GM12891 (cell line): ENCODE data around the gene MRFAP1.
A peak's percentile ranks its signal among the peaks of the same experiment; 100 is the strongest.

Experiments used
- DNase-seq: peaks from one replicate; pipeline ENCODE4 v3.0.0; 2011; ENCODE audit warnings: low spot score; ENCODE audit not compliant: insufficient read length
- FAIRE-seq: peaks from 2 replicates; lab custom pipeline; 2011; peaks lifted over from hg19 to GRCh38; lab: Jason Lieb, UNC
- PAX5 ChIP-seq: IDR thresholded peaks from 2 replicates; pipeline ENCODE4 v1.6.1; 2011; ENCODE audit warnings: low read length, moderate library complexity, mild to moderate bottlenecking; ENCODE audit not compliant: insufficient read depth, severe bottlenecking
- POLR2A ChIP-seq: IDR thresholded peaks from 2 replicates; pipeline ENCODE4 v1.6.1; 2011; ENCODE audit warnings: low read depth, low read length, control low read depth
- POLR2AphosphoS5 ChIP-seq: IDR thresholded peaks from 2 replicates; pipeline ENCODE4 v1.6.1; 2011; ENCODE audit warnings: low read depth, low read length, control low read depth
- POU2F2 ChIP-seq: IDR thresholded peaks from 2 replicates; pipeline ENCODE4 v1.6.1; 2011; ENCODE audit warnings: low read depth, mild to moderate bottlenecking, control low read depth, low read length, moderate library complexity
- SPI1 ChIP-seq: IDR thresholded peaks from 2 replicates; pipeline ENCODE4 v1.6.1; 2011; ENCODE audit warnings: low read depth, low read length, control low read depth
- TAF1 ChIP-seq: IDR thresholded peaks from 2 replicates; pipeline ENCODE4 v1.6.1; 2011; ENCODE audit warnings: low read depth, low read length, control low read depth

Gene MRFAP1

DNA sequence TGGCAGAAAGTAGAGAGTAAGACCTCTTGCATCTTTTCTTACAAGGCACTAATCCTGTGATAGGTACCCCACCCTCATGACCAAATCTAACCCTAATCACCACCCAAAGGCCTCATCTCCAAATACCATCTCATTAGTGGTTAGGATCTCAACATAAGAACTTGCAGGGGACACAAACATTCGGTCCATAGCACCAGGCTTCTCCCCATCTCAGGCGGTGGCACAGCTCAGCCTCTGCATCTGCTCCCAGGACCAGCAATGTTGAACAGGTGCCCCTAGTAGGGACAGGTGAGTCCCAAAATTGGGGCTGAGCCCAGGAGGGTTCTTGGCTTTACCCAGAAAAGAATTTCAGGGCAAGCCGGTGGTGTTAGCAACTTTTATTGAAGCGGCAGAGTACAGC is 8.4 kb upstream of the MRFAP1 start:
- TF ChIP-seq POLR2AphosphoS5 (no peak), SPI1 (no peak), POLR2A (no peak), TAF1 (no peak), PAX5 (no peak), POU2F2 (no peak)
- DNase-seq = no peak
- FAIRE-seq = no peak

DNA sequence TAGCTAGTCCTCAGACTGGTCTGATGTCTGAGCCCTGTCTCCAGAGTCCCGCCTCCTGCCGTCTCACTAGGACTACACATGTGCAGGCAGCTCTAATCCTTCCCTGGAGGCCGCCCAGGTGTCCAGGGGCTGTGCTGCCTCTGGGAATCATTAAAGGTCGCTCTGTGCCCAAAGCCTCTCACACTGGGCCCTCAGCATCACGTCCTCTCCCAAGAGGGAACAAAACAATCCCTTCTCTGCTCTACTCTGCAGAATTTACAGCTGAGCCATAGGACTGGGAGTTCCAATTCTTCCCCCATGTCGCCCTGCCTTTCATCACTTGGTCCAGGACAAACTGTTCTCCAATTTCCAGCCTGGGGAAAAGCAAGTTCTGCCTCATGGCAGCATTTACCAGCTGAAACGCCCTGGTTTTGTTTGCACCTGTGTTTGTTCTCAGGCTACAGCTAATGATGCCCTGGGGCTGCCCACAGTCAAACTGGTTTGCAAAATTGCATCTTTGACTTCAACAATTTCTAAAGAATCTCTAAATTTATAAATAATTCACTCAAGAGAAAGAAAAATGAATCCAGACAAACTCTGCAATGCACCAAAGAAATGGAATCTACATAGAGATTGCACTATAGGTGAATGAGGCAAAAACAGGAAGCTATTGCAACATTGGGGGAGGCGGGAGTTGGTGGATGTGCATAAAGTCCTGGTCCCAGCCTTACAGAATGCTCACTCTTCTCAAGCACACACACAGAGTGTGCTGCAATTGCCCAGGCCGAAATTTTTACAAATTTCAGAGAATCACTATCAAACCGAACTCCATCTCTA is 7.2 kb upstream of the MRFAP1 start:
- FAIRE-seq (no peak), DNase-seq (no peak)
- TF ChIP-seq PAX5 = no peak
- TF ChIP-seq TAF1 = no peak
- no peak for TF ChIP-seq SPI1
- no peak for TF ChIP-seq POLR2A
- TF ChIP-seq POU2F2 = no peak
- no peak for TF ChIP-seq POLR2AphosphoS5

DNA sequence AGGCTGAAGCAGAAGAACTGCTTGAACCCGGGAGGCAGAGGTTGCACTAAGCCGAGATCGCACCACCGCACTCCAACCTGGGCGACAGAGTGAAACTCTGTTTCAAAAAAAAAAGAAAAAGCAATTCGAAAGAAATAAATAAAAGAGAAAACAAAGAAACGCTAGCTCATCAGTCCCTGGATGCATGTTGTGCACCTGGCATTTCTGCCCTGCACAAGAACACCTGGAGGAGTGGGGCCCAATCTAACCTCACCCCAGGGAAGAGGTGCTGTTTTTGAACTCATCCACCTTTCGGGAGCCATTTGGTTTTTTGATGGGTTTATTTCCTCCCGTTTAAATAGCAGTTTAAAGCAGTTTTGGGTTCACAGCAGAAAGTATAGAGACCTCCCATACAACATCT is 5.7 kb upstream of the MRFAP1 start:
- no peak for FAIRE-seq
- TF ChIP-seq PAX5 (no peak), TAF1 (no peak), SPI1 (no peak), POU2F2 (no peak), POLR2A (no peak), POLR2AphosphoS5 (no peak)
- no peak for DNase-seq

DNA sequence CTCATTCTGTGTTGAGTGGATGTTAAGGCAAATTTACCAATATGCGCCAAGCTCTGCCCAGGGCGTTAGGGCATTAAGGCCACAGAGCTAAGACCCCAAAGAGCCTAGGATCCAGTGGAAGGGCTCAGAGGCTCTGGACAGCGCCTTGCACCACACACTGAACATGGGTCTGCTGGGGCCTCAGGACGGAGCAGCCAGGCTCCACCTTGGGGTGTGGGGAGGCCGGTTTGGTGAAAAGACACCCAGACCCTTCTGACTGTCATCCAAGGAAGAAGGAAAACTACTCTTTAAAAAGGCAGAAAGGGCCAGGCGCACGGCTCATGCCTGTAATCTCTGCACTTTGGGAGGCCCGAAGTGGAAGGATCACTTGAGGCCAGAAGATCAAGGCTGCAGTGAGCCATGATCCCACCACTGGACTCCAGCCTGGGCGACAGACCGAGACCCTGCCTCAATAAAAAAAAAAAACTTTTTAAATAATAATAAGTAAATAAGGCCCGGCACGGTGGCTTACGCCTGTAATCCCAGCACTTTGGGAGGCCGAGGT is 1.3 kb upstream of the MRFAP1 start:
- DNase-seq (no peak), FAIRE-seq (no peak)
- TF ChIP-seq POU2F2 (no peak), PAX5 (no peak), SPI1 (no peak), POLR2AphosphoS5 (no peak), POLR2A (no peak), TAF1 (no peak)

DNA sequence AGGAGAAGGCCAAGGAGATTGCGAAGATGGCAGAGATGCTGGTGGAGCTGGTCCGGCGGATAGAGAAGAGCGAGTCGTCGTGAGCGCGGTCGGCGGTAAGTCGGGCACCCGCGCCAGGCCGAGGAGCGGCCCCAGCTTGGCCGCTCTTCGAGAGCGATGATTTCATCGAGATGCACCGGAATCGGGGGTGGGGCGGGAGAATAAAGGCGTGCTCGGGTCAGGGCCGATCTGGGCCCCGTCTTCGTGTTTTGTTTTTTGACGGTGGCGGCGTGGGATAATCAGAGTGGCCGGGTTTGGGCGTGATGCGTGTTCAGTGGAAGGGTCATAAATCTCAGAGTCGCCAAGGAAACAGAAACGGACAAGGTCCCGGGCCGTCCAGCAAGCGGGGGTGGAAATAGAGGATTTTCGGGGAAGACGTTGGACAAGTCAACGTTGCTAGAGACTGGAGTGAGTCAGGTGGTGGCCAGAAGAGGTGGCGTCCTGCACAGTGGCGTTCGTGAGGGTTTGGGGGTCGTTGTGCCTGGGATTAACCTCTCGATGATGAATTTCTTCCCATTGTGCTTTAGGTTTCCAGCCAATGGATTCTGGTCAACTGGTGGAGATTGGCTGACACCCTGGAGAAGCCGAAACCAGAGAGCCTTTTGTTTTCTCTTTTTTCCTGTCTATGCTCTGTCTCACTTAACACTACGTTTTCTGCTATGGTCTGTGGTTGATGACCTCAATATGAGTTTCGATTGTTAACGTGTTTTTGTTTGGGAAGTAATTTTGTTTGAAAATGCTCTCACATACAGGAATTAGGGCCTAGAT is 882 bp downstream of the MRFAP1 start:
- DNase-seq (no peak), FAIRE-seq (no peak)
- TF ChIP-seq TAF1 = no peak
- no peak for TF ChIP-seq POU2F2
- peak; percentile 50 for TF ChIP-seq POLR2A
- no peak for TF ChIP-seq PAX5

DNA sequence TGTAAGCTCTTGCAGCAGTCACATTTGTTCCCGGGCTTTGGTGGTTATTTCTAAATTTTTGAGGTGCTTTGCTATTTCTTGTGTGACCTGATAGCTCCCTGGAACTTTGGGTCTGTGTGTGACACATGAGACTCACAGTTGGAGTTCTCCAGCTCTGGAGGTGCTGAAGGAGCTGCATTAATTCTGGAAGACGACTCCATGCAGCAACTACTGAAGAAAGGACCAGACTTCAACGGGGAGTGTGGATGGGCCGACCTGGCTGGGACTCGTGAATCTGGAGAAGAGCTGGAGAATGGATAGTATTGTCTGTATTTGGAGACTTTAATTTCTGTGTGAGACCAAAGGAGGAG is 1.5 kb downstream of the MRFAP1 start:
- TF ChIP-seq POU2F2 (no peak), POLR2AphosphoS5 (no peak), SPI1 (no peak), POLR2A (no peak; the same call in 1 of the 2 replicates), TAF1 (no peak), PAX5 (no peak)
- DNase-seq (no peak), FAIRE-seq (no peak)

DNA sequence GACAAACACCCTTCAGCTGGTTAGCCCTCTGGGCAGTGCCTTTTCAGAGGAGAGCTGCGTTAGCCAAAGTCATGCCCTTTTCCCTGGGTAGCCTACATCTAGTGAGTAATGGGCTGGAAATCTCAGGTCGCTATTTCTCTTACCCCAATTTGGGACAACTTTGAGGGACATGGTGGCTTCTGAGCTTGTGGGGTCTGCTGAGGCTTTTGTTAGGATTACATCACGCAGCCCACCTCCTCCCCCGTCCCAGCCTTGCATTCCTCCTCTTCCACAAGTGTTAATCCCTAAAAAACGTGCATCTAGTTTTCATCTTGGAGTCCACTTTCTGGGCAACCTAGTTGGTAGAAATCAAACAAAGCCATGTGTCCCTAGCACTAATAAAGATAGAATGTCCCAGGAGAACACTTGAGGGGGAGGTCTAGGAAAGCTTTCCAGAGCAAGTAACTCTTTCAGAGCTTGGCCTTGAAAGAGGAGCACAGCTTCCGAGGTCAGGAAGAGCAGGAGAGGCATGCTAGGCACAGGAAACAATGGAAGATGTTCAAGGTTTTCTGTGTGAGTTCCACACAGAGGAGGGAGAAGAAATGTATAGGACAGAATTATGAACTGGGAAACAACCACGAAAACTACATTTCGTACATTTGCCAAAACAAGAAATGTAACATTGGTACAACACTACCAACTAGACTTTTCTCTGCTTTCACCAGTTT is 2.8 kb downstream of the MRFAP1 start:
- no peak for FAIRE-seq
- TF ChIP-seq POLR2AphosphoS5 (no peak; the same call in none of the 2 replicates), TAF1 (no peak), POU2F2 (no peak), SPI1 (no peak), POLR2A (no peak), PAX5 (no peak)

DNA sequence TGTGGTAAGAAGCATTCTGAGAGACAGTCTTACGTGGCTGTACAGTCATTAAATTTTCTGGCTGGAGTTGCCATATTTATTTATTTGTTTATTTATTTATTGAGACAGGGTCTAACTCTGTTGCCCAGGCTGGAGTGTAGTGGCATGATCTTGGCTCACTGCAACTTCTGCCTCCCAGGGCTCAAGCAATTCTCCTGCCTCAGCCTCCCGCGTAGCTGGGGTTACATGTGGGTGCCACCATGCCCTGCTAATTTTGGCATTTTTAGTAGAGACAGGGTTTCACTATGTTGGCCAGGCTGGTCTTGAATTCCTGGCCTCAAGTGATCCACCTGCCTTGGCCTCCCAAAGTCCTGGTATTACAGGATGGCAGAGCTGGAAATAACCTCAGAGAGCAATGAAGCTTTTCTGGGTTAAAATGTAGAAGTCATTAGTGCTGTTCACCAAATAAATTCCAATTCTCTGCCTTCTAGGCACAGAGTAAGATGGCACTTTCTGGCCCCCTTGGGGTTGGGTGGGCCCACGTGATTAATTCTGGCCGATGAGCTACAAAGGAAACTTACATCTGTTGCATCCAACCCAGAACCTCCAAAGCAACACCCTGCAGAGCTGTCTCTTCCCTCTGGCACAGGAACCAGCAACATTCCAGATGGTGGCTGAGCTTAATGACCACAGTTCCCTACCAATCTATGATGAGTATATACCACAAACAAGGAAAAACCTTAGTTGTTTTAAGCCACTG is 4.5 kb downstream of the MRFAP1 start:
- TF ChIP-seq SPI1 (no peak), PAX5 (no peak), POU2F2 (no peak), POLR2A (no peak), TAF1 (no peak), POLR2AphosphoS5 (no peak)
- no peak for FAIRE-seq
- DNase-seq = no peak

More for the DNA sequence above, 2.8 kb downstream of the MRFAP1 start:
- DNase-seq = no peak

DNA sequence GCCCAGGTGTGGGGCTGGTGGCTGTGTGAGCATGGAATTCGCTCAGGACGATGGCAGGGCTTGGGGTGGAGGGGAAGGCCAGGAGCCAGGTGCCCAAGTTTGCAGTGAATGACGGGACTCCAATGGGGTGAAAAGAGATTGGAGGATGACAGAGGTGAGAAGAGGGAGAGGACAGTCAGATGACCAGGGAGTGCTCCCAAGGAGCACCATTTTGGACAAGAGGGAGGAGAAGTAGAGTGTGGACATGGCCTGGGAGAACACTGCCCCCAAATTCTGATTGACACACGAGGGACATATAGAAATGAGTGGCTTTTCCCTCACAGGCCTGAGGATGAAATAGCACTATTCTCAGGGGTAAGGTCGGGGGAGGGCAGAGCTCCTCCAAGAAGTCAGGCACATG is 6.7 kb downstream of the MRFAP1 start:
- no peak for FAIRE-seq
- no peak for TF ChIP-seq PAX5
- TF ChIP-seq TAF1 = no peak
- no peak for TF ChIP-seq POLR2AphosphoS5
- TF ChIP-seq SPI1 = no peak
- no peak for TF ChIP-seq POLR2A
- no peak for TF ChIP-seq POU2F2
- DNase-seq = no peak
